HK-2 (cell line): ENCODE measurements around the gene UGT1A5.
"Not testable (repeated sequence)": the region's sequence is repeated elsewhere in the genome, so short reads cannot be mapped to it uniquely, and the experiment has no call there.

Source experiments
- DNase-seq: peaks from one replicate; pipeline ENCODE4 v3.0.0-alpha.2; 2018; ENCODE audit not compliant: unreplicated experiment

The UGT1A5 gene

DNA sequence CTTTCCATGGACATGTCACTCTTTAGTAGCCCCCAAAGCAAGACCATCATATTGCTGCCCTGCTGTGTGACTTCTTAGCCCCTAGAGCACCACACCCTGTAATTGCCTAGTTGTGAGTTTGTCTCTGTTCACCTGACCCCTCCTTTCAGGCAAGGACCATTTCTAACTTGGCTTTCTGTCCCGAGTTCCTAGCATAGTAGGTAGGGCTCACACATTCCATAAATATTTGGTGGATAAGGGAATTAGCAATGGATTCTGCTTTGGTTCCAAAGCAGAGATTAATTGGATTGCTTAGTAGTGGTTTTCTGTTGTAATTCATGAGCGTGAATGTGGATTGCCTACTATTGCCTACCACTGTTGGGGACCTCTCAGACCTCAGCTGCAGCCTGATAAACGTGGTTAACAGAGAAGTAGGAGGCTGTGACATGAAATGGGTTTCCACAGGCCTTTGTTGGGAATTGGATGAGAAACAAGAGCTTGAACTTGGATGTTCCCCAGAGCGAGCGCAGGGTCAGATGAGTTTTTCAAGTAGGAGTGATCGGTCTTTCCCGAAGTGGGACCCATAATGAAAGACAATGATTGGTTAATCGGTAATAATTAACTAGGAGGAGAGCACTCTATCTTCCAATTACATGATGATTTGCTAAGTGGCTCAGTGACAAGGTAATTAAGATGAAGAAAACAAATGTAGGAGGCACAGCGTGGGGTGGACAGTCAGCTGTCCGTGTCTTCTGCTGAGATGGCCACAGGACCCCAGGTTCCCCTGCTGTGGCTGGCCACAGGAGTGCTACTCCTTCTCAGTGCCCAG, 34.0 kb downstream of the UGT1A5 start:
- DNase-seq, result no peak

DNA sequence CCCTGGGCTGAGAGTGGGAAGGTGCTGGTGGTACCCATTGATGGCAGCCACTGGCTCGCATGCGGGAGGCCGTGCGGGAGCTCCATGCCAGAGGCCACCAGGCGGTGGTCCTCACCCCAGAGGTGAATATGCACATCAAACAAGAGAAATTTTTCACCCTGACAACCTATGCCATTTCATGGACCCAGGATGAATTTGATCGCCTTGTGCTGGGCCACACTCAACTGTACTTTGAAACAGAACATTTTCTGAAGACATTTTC, 34.5 kb downstream of the UGT1A5 start:
- no peak for DNase-seq

- DNase-seq, result not testable (repeated sequence)
Measured at GRCh38 chr2:233750689-233751088, 38.0 kb downstream of the UGT1A5 start.

GRCh38 chr2:233751212-233752009, 38.7 kb downstream of the UGT1A5 start:
- not testable (repeated sequence) for DNase-seq

- no peak for DNase-seq
Measured at GRCh38 chr2:233754872-233755611, 42.3 kb downstream of the UGT1A5 start.

GRCh38 chr2:233756429-233757081, 43.8 kb downstream of the UGT1A5 start:
- no peak for DNase-seq

DNA sequence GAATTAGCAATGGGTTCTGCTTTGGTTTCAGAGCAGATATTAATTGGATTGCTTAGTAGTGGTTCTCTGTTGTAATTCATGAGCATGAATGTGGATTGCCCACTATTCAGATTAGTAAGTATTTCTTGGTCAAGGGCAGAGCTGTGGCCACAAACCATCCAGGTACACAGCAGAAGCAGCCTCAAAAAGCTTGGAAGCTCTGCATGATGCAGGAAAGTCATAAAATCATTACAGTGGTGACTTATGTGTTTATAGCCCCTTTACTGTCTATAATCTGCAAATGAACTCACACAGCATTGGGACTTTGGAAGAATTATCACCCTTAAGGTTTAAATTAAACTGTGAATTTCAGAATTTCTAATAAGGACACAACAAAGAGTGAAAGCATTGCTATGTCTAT, 45.4 kb downstream of the UGT1A5 start:
- no peak for DNase-seq

DNA sequence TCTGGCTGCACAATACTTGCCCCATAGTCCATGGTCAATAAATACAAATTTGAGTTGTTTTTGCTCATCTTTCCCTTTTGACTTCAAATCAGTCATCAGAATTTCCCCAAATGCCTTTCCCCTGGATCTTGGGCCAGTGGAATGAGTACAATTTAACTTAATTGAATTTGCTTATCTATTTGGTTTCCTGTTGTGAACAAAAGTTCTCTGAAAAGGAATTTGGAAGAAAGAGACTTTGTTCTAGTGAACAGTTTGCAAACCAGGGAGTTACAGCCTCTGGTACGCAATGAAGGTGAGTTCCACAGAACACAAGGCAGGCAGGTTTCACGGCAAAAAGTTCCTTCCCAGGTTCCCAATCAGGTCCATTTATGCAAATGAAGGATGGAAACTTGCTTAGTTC, 46.1 kb downstream of the UGT1A5 start:
- no peak for DNase-seq

DNA sequence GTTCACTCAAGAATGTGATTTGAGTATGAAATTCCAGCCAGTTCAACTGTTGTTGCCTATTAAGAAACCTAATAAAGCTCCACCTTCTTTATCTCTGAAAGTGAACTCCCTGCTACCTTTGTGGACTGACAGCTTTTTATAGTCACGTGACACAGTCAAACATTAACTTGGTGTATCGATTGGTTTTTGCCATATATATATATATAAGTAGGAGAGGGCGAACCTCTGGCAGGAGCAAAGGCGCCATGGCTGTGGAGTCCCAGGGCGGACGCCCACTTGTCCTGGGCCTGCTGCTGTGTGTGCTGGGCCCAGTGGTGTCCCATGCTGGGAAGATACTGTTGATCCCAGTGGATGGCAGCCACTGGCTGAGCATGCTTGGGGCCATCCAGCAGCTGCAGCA, 47.3 kb downstream of the UGT1A5 start, which contains the start of gene UGT1A1:
TSS of gene UGT1A1 (plus strand) at position 228 of the 400 bp plus-strand sequence. CDS start at position 246, 18 bp downstream.
- no peak for DNase-seq

DNA sequence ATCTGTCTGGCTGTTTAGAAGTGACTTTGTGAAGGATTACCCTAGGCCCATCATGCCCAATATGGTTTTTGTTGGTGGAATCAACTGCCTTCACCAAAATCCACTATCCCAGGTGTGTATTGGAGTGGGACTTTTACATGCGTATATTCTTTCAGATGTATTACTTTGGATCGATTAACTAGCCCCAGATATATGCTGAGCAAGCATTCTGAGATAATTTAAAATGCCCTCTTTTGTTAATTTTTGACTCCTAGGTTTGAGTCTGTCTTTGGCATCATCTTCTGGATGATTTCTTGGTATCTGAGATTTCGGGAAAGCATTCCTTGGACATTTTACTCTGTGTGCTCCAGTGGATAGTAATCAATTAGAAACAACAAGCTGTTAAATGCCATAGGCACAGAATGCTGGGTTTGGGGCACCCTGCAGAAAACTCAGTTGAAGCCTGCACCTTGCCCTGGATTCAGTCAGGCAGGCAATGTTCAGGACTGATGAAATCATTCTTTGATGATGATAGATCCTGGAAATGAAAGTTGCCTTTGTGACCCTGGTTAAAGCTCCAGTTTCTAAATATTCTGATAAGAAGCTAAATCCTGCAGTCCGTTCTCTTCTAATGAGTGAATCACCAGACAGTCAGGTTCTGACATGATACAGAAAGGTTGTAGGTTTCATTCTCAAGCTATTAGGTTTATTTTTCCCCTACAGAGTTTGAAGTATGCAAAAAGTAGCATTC, 48.5 kb downstream of the UGT1A5 start:
- DNase-seq, result no peak

GRCh38 chr2:233764264-233764663, 51.6 kb downstream of the UGT1A5 start:
- peak; percentile 4 for DNase-seq

GRCh38 chr2:233764761-233765160, 52.1 kb downstream of the UGT1A5 start:
- no peak for DNase-seq

GRCh38 chr2:233766416-233766815, 53.7 kb downstream of the UGT1A5 start:
- DNase-seq, result no peak

DNA sequence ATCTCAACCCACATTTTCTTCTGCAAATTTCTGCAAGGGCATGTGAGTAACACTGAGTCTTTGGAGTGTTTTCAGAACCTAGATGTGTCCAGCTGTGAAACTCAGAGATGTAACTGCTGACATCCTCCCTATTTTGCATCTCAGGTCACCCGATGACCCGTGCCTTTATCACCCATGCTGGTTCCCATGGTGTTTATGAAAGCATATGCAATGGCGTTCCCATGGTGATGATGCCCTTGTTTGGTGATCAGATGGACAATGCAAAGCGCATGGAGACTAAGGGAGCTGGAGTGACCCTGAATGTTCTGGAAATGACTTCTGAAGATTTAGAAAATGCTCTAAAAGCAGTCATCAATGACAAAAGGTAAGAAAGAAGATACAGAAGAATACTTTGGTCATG, 55.4 kb downstream of the UGT1A5 start:
- no peak for DNase-seq

- DNase-seq, result no peak
Measured at GRCh38 chr2:233769260-233769659, 56.6 kb downstream of the UGT1A5 start.

GRCh38 chr2:233772153-233772552, 59.4 kb downstream of the UGT1A5 start:
- no peak for DNase-seq

DNA sequence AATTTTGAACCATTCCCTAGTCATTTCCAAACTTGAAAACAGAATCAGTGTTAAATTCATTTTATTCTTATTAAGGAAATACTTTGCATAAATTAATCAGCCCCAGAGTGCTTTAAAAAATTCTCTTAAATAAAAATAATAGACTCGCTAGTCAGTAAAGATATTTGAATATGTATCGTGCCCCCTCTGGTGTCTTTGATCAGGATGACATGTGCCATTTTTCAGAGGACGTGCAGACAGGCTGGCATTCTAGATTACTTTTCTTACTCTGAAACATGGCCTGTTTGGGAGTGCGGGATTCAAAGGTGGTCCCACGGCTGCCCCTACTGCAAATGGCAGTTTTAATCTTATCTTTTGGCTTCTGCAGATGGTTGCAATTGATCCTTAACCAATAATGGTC, 59.9 kb downstream of the UGT1A5 start:
- no peak for DNase-seq

- no peak for DNase-seq
Measured at GRCh38 chr2:233773854-233774253, 61.1 kb downstream of the UGT1A5 start.

DNA sequence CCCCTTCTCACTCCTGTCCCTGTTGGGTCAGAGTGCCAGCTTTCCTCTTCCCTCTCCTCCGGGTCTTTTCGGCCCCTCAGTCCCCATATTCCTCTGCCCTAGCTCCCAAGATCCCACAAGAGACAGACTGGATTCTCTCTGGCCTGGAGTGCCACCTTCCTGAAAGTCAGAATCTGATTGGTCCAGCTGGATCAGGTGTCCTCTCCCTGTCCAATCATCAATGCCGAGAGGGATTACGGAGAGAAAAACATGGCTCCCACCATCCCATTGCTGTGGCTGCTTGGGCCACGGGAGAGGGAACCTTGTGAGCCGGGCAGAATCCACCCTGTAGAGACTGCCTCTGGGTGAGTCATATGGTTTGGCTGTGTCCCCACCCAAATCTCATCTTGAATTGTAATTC, 62.7 kb downstream of the UGT1A5 start:
- no peak for DNase-seq

DNA sequence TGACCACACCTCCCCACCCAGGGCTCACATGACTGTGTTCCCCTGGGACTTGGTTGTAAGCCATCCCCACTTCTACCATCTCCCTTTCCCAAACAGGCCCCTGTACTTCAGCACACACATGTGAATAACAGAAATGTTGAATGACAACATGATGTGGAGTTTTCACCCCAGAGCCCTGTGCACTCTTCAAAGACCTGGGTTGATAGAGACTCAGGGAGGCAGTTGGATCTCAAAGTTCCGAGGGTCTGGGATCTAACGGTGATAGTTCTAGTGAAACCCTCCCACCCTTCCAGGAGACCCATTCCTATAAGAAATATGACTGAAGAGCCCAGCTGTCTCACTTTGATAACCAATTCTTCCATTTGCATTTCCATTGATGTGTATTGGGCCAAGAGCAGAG, 65.3 kb downstream of the UGT1A5 start, which contains the start of gene MROH2A:
TSS of gene MROH2A (plus strand) at position 301 of the 400 bp plus-strand sequence. CDS start 1,029 bp downstream, outside the sequence.
- DNase-seq, result no peak

GRCh38 chr2:233779722-233780121, 67.0 kb downstream of the UGT1A5 start:
- DNase-seq, result no peak
